NCI-H2196 (cell line): ENCODE measurements around the gene DDX1.

Source experiments
- DNase-seq: peaks from one replicate; lab custom pipeline; 2025; ENCODE audit not compliant: unreplicated experiment; lab: John Stamatoyannopoulos, UW

DDX1 gene

DNA sequence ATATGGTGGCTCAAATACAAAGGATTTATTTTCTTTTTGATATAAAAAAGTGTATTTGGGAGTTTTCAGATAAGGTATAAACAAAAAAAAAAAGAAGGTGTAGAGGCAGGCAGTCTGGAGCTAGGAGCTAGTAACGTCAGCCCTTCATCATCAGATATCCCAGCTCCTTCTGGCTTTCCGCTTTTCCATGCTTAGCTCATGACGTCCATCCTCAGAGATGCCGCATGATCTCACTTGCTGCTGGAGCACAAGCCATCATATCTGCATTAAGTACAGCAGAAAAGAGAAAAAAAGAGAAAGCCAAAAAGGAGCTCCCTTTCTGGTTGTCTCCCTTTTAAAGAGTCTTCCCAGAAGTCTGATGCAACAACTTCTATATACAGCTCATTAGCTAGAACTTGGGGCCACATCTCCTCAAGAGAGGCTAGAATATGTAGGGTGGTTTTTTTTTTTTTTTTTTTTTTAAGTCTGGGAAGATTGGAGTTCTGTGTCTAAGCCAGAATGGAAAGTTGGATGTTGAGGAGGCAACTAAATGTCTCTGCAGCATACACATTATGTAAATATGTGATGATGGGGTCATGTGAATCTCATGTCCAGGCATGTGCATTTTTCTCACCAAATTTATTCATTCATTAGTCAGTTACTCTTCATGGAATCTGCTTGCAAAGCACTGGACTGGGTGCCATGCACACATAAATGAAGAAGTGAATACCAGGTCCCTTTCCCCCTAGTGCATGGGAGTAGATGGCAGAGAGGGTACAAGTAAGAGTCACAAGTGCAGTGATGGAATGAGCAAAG is 52.3 kb downstream of the DDX1 start:
- DNase-seq: no peak

DNA sequence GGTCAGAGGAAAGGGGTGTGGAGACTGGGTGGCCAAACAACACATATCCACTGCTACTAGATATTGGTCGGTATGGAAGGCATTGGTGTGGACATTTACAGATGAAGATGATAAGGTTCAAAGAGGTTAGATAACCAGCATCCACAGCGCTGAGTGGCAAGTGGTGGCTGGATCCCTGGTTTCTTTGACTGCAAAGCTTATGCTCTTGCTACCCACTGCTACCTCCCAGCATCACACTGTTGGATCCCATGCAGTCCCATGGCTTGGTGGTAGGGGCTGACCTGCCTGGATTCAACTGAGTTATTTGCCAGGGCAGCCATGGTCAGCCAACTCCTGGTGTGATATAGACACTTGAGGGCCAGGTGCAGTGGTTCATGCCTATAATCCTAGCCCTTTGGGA is 53.6 kb downstream of the DDX1 start:
- no peak for DNase-seq

DNA sequence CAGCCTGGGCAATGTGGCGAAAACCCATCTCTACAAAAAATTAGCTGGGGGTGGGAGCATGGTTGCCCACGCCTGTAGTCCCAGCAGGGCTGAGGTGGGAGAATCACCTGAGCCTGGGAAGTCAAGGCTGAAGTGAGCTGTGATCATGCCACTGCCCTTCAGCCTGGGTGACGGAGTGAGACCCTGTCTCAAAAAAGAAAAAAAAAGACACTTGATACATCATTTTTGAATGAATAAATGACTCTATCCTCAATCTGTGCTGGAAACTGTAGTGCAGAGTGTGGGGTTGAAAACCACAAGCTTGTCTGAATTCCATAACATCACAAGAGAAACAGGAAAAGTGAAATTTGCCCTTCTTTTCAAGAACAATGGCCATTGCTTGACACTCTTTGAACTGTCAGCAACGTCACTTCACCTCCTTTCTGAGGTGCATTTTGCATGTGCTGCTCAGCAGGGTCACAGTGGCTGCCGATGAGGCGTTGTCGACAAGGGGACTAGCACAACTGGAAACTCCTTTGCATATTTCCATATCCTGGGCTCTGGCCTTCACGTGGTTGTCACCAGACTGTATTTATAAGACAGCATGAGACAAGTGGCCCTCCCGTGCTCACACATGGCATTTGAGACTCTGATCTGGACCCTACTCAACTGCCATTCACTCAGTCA is 54.2 kb downstream of the DDX1 start:
- DNase-seq: no peak

- DNase-seq: no peak
Measured at GRCh38 chr2:15646661-15647060, 55.0 kb downstream of the DDX1 start.

- no peak for DNase-seq
Measured at GRCh38 chr2:15647622-15648590, 56.2 kb downstream of the DDX1 start.

- DNase-seq: no peak
Measured at GRCh38 chr2:15648593-15649525, 57.2 kb downstream of the DDX1 start.

DNA sequence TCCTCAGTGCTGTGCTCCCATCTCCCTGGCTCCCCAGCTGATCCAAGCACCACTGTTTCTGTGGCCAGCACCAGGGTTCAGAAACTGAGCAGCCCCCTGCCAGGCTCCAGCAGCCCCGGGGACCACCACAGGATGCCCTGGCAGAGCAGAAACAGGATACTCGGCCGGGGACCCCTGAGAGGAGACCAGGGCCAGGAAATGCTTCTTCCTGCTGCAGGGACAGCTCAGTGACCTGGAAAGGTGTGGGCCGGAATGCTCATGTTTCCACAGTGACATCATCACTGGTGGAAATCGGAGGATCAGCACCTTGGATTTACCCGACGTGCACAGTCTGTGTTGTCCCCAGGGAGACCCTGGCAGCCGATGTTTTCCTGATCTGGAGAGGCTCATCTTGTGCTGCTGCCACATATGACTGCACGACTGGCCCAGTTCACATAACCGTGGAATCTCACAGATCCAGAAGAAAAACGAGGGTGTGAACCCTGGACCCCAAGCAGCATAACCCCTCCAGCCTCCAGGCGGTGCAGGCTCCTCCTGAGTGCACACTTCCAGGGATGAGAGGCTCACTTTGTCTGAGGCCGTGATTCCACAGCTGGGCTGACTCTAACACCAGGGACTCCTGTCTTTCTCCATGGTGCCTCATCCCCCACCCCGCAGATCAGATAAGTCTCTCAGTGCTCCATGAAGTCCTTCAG is 58.0 kb downstream of the DDX1 start:
- DNase-seq: no peak

- DNase-seq: no peak
Measured at GRCh38 chr2:15650616-15651366, 59.1 kb downstream of the DDX1 start.

DNA sequence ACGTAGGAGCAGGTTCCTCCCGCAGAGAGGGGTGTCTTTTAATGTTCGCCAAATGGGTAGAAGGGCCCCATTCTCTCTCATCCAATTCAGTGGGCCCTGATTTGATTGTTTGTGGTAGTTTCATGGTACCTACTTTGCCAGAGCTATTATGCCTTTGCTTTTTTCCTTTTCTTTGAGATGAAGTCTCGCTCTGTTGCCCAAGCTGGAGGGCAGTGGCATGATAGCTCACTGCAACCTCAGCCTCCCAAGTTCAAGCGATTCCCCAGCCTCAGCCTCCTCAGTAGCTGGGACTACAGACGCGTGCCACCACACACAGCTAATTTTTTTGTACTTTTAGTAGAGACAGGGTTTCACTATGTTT is 59.7 kb downstream of the DDX1 start:
- no peak for DNase-seq

DNA sequence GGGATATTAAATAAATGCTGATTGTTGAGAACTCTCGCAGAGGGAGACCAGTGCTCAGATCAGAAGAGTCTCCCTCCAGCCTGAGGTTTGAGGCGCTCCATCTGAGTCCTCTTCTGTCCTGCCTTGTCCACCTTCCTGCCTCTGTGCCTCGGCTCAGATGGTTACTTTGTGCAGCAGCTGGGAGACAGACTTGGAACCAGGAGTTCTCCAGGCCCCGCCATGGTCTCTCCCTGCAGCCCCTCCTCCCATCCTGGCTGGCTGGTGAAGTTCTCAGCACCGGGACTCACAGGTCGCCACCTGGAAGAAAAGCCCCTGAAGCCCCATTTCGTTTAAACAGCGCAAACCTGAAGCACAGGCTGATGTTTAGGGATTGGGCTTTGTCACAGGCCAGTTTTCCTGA is 60.6 kb downstream of the DDX1 start:
- DNase-seq: no peak

GRCh38 chr2:15652801-15653200 is 61.1 kb downstream of the DDX1 start:
- DNase-seq: no peak

DNA sequence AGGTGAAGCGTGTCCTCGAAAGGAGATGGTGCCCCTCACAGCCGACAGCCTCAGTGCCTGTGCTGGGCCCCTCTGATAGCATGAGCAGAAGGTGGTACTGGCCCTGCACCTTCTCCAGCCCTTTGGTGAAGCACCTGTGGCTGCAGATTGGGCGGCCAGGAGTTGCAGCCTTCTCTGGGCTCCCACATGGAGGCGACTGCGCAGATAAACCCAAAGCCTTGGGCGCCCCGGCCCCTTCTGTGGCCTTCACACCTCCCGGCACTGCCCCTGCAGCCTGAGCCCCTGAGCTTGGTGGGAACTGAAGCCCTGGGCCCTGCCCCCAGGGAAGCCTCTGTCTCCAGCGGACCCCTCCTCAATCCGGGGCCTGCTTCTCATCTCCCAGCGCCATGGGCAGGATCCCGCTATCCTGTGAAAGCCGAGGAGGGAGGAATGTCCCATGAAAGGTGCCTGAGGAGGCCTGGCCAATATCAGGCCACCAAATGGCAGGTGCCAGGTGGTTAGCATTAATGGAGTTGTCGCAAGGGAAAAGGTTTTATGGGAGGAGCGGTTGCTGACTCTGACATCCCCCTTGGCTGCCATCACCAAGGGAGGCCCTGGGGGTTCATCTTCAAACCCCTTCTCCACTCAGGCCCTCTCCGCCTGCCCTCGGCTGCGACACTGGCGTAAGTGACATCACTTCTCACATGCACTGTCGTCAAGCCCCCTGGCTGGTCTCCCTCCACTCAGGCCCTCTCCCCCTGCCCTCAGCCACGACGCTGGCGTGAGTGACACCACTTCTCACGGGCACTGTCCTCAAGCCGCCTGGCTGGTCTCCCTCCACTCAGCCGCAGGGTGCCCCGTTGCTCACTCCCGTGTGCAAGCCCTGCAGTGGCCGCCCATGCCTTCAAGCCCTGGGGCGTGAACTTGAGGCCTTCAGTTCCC is 62.4 kb downstream of the DDX1 start:
- no peak for DNase-seq

GRCh38 chr2:15654727-15655073 is 63.0 kb downstream of the DDX1 start:
- no peak for DNase-seq

GRCh38 chr2:15655123-15655887 is 63.6 kb downstream of the DDX1 start:
- DNase-seq: no peak

GRCh38 chr2:15656090-15656489 is 64.4 kb downstream of the DDX1 start:
- DNase-seq: no peak

DNA sequence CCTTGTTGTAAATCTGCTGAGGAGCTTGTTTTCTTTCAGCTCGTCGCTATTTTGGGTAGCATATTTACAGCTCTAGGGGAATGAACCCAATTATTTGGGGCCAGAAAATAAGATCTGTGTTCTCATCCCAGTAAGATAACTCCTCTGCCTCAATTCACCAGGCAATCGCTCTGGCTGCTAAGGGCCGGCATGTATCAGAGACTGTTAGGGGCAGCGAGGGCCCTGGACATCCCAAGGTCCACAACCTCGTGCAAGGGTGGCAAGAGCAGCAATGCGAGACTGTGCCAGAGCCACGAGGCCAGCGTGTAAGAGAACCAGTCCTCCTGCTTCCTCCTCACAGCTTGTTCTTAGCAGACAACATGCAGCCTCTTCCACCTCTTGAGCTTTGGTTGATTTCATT is 66.1 kb downstream of the DDX1 start:
- no peak for DNase-seq

DNA sequence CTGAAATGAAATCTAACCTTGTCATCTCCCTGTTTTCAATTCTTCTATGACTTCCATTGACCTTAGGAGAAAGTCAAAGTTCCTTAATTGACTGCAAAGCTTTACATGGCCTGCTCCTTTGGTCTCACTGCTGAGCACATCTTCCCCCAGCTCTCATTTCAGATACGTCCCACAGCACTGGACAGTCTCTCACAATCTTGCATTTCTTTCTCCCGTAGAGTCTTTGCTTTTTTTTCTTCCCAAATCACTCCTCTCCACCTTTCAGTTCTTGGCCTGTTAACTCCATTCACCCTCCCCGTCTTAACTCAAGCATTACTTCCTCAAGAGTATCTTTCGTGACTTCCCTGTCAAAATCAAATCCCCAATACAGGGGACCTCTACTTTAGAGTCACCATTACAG is 67.2 kb downstream of the DDX1 start:
- DNase-seq: no peak
